Amniotic stem cell (primary cell): ENCODE measurements around the gene CASKIN2.
"Not testable (repeated sequence)": the region's sequence is repeated elsewhere in the genome, so short reads cannot be mapped to it uniquely, and the experiment has no call there.

Source experiments
- DNase-seq: peaks from one replicate; lab custom pipeline; 2025; lab: John Stamatoyannopoulos, UW

CASKIN2 gene

DNA sequence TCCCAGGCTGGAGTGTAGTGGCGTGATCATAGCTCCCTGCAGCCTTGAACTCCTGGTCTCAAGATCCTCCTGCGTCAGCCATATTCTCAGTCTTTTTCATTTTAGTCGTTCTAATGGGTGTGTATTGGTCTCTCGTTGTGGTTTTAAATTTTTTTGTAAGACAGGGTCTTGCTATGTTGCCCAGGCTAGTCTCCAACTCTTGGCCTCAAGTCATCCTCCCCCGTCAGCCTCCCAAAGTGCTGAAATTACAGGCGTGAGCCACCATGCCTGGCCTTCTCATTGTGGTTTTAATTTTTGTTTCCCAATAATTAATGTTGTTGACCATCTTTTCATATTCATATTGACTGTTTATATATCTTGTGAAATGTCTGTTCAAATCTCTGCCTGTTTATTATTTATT lies 50.3 kb downstream of the CASKIN2 start:
- DNase-seq: no peak

- no peak for DNase-seq
Observed at GRCh38 chr17:75463603-75464002, 51.7 kb downstream of the CASKIN2 start.

DNA sequence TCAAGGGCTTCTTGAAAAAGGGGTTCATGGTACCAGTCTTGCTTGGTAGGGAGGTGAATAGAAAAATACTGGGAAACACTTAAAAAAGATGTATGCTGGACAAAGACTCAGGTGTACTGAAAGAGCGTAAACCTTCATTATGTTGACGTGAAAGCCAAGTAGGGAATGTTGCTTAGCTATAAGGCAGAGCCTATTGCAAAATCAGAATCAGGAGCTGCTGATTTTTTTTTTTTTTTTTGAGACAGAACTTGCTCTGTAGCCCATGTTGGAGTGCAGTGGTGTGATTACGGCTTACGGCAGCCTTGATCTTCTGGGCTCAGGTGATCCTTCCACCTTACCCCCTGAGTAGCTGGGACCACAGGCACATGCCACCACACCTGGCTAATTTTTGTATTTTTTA lies 55.0 kb downstream of the CASKIN2 start:
- no peak for DNase-seq

DNA sequence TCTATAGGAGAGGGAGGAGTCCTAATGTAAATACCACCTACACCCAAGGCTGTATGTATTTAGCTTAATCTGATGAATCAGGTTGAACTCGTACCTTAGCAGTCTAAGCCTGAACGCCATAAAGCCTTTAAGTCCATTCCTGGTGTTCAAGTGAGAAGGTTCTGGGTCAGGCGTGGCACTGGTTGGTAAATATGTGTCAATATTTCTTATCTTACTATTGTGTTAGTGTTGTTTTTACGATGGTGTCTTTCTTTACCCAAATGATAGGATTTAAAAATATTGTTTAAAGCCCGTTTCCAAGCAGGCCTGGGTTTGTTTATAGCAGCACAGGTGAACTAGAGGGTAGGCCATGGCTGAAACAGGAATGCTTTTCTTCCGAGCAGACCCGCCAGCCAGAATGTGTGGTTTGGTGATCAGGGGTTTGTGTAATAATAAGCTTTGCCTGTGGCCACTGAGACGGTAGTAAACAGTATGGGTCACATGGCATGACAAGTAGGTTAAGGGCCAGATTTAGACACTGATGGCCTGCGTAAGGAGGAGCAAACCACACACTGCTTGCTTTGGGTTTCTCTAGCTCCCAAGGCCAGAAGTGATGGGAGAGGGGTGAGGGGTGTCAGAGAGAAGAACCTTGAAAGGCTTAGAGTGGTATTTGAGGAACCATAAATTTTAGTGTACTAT lies 55.6 kb downstream of the CASKIN2 start:
- DNase-seq: no peak

DNA sequence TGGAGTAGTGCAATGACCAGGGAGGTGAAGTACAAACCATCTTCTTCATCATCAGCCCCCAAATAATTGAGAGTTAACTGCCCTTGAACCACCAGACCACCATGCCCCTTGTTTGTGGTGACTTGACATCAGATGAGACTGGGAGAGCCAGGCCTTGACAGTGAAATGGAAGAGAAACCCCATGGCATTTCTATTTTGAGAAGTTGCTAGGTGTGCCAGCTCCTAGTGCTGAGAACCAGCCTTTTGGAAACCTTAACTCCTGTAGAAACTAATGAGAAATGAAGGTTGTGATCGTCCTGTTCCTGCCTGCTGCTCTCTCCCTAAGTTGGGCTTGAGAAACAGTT lies 56.1 kb downstream of the CASKIN2 start:
- no peak for DNase-seq

- DNase-seq: no peak
Observed at GRCh38 chr17:75457047-75457654, 58.2 kb downstream of the CASKIN2 start.

DNA sequence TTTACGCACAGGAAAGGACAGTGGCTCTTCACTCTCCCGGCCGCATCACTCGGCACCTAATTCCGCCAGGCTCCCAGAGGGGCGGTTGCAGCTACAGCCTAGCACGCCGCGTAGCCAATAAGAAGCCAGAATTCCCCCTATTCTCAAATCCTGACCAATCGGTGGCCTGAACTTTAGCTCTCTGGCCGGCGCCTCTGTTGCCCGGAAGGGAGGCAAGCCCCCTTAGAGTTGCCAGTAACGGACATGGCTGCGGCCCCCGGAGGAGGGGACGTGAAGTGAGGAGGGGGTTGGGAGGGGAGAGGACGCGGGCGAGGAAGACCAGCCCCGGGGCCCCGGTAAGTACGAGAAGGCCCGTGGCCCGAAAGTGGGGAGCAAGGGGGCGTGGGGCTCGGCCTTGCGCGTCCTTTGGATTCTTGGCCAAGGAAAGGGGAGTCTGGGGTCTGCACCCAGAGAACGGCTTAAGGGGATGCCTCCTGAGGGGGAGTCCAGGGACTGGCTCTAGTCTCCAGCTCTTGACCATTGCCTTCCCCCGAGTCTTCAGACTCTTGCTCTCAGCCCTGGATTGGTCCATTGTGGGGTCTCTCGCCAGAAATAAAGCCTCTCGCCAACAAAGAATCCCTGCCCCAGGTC lies 58.8 kb downstream of the CASKIN2 start, which contains the start of gene TMEM94:
TMEM94 (plus strand) TSS at position 219 of the 630 bp plus-strand sequence. CDS start 15,271 bp downstream, outside the sequence.
- DNase-seq: peak; percentile 98

GRCh38 chr17:75456039-75456416 lies 59.3 kb downstream of the CASKIN2 start:
- DNase-seq: no peak

DNA sequence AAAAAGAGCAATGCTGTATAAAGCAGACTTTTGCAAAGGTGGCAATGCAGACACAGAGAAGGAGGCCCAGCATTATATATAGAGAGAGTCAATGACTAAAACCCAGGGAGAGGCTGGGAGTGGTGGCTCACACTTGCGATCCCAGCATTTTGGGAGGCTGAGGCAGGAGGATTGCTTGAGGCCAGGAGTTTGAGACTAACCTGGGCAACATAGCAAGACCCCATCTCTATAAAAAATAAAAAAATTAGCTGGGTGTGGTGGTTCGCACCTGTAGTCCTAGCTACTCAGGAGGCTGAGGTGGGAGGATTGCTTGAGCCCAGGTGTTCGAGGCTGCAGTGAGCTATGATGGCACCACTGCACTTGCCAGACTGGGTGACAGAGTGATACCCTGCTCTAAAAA lies 60.7 kb downstream of the CASKIN2 start:
- DNase-seq: not testable (repeated sequence)

DNA sequence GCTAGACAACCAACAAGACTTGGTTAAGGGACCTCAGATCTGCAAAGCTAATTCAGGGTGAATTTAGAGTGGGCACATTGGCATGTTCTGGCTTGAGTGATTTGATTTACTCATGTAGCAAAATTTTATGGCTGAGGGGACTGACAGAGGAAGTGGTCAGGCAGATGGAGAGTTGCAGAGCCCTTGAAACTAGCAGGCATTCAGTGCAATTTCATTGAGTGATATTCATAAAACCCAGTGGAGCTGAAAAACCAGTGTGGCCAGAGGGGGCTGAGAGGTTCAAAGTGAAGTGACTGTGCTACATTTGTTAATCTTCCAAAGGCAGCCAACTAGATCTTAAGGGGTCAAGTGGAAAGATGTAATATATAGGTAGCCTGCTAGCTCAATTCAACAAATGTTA lies 61.1 kb downstream of the CASKIN2 start:
- DNase-seq: no peak

DNA sequence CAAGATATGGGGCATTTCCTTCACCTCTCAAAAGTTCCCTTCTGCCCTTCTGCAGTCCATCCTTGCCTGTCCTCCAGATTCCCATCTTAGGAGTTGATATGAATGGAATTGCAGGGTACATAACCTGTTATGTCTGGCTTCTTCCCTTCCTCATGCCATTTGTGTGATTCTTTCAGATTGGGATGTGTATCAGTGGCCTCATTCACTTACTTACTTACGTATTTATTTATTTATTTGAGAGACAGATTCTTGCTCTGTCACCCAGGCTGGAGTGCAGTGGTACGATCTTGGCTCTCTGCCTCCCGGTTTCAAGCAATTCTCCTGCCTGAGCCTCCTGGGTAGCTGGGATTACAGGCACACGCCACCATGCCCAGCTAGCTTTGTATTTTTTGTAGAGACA lies 65.1 kb downstream of the CASKIN2 start:
- DNase-seq: no peak
